Muscle of leg (tissue), 11 donors: ENCODE data around the gene TMPO. TPM values are rescaled to one million over a fixed set of nuclear protein-coding genes. Genes with fewer than 3 reads are reported as not detected.
"Not testable (repeated sequence)": the region's sequence is repeated elsewhere in the genome, so short reads cannot be mapped to it uniquely, and the experiment has no call there.

Experiments used
- DNase-seq: peaks from one replicate; pipeline ENCODE4 v3.0.0; 2013
- H3K27ac ChIP-seq: one replicate; pipeline ENCODE4 v1.5.1; 2013; ENCODE audit warnings: mild to moderate bottlenecking, low read length, control low read depth
- H3K27me3 ChIP-seq: one replicate; pipeline ENCODE4 v1.6.1; 2013; ENCODE audit warnings: low read length; ENCODE audit not compliant: control insufficient read depth, insufficient read depth
- H3K36me3 ChIP-seq: one replicate; pipeline ENCODE4 v1.6.1; 2013; ENCODE audit warnings: low read length; ENCODE audit not compliant: control insufficient read depth, insufficient read depth
- H3K4me1 ChIP-seq: one replicate; pipeline ENCODE4 v1.6.1; 2013; ENCODE audit warnings: low read length; ENCODE audit not compliant: control insufficient read depth, insufficient read depth
- H3K4me3 ChIP-seq: one replicate; pipeline ENCODE4 v1.5.1; 2013; ENCODE audit warnings: low read length, control low read depth
- H3K9me3 ChIP-seq: replicated peaks from 2 replicates; pipeline ENCODE4 v1.6.1; 2013; ENCODE audit warnings: low read depth, low read length; ENCODE audit not compliant: control insufficient read depth
- WGBS: methylation state at CpG from one replicate; pipeline ENCODE4 v1.1.5; 2013; ENCODE audit warnings: missing lambda C conversion rate; ENCODE audit not compliant: insufficient coverage; 5-methylcytosine and 5-hydroxymethylcytosine counted together
- polyA plus RNA-seq, 8 donors: library from polyadenylated mRNA; unstranded; fragments of 120-200 nt; gene quantifications; one replicate each; pipeline versions ENCODE4 v1.2.1 to v1.2.3, GENCODE V29; 2013; ENCODE audit warnings: inconsistent platforms in 1 of 8, low replicate concordance in 1 of 8; ENCODE audit not compliant: insufficient read length in 8 of 8, insufficient read depth in 1 of 8
- total RNA-seq: library from RNA; stranded (reverse); fragments of 120-200 nt; gene quantifications from one replicate; pipeline ENCODE4 v1.2.4, GENCODE V29; 2013

Gene TMPO
- total and polyA plus RNA-seq, 9 donors: 67.1 to 108 (median 86.9) TPM

- DNase-seq: no peak
- Histone ChIP-seq H3K27ac (peak overlapping the region; percentile 99), H3K4me1 (no peaks in the 10 kb centered on the region), H3K27me3 (no peaks in the 10 kb centered on the region), H3K36me3 (no peaks in the 10 kb centered on the region), H3K9me3 (no peaks in the 10 kb centered on the region), H3K4me3 (peak overlapping the region; percentile 76)
- no CpG with 5 or more reads among the region's 3 CpGs for WGBS
These were observed 11.1 kb upstream of the TMPO start for GRCh38 chr12:98504368-98504617.

- WGBS: no CpG with 5 or more reads among the region's 2 CpGs
- H3K4me3 ChIP-seq: no peak overlapping the region
- peaks cover 4% of the 10 kb centered on the region for H3K4me1 ChIP-seq
- H3K27ac ChIP-seq: no peak overlapping the region
- no peaks in the 10 kb centered on the region for H3K27me3 ChIP-seq
- no peaks in the 10 kb centered on the region for H3K36me3 ChIP-seq
- H3K9me3 ChIP-seq: no peaks in the 10 kb centered on the region
- DNase-seq: no peak
These were observed 6.3 kb upstream of the TMPO start for GRCh38 chr12:98509063-98509462.

- not testable (repeated sequence) for DNase-seq, H3K4me3 ChIP-seq
- no CpG with 5 or more reads among the region's 5 CpGs for WGBS
These were observed 3.6 kb upstream of the TMPO start for GRCh38 chr12:98511806-98512205.

GRCh38 chr12:98513379-98514322, 1.7 kb upstream of the TMPO start:
- 66% methylated on average over 6 of the region's 8 CpGs for WGBS
- peak overlapping the region; percentile 97 for H3K27ac ChIP-seq
- DNase-seq: no peak
- peaks cover 8% of the 10 kb centered on the region for H3K4me1 ChIP-seq
- H3K36me3 ChIP-seq: no peaks in the 10 kb centered on the region
- no peaks in the 10 kb centered on the region for H3K9me3 ChIP-seq
- H3K27me3 ChIP-seq: no peaks in the 10 kb centered on the region
- no peak overlapping the region for H3K4me3 ChIP-seq

More at GRCh38 chr12:98511806-98512205, 3.6 kb upstream of the TMPO start:
- H3K9me3 ChIP-seq, H3K27me3 ChIP-seq, H3K4me1 ChIP-seq, H3K36me3 ChIP-seq, H3K27ac ChIP-seq: not testable (repeated sequence)

GRCh38 chr12:98514982-98515286, 456 bp upstream of the TMPO start:
- 0% methylated on average over 4 of the region's 11 CpGs for WGBS
- Histone ChIP-seq H3K4me3 (peak overlapping the region; percentile 62), H3K9me3 (no peaks in the 10 kb centered on the region), H3K27me3 (no peaks in the 10 kb centered on the region), H3K4me1 (peaks cover 11% of the 10 kb centered on the region), H3K27ac (peak overlapping the region; percentile 97), H3K36me3 (no peaks in the 10 kb centered on the region)
- no peak for DNase-seq

- H3K9me3 ChIP-seq: no peaks in the 10 kb centered on the region
- H3K27me3 ChIP-seq: no peaks in the 10 kb centered on the region
- WGBS: under 1% methylated on average over 40 of the region's 64 CpGs
- peaks cover 15% of the 10 kb centered on the region for H3K4me1 ChIP-seq
- peak overlapping the region; percentile 97 for H3K27ac ChIP-seq
- DNase-seq: peak; percentile 95
- peak overlapping the region; percentile 62 for H3K4me3 ChIP-seq
- H3K36me3 ChIP-seq: no peaks in the 10 kb centered on the region
These were observed 902 bp downstream of the TMPO start for GRCh38 chr12:98516111-98516873.

- Histone ChIP-seq H3K4me3 (no peak overlapping the region), H3K9me3 (no peaks in the 10 kb centered on the region), H3K36me3 (peaks cover 7% of the 10 kb centered on the region), H3K27me3 (no peaks in the 10 kb centered on the region), H3K4me1 (peaks cover 10% of the 10 kb centered on the region), H3K27ac (no peak overlapping the region)
- DNase-seq: no peak
- WGBS: 85% methylated on average over 5 of the region's 13 CpGs
These were observed 4.0 kb downstream of the TMPO start for GRCh38 chr12:98519257-98519907.

GRCh38 chr12:98530068-98530467, 14.7 kb downstream of the TMPO start:
- 67% methylated on average over 1 of the region's 1 CpG for WGBS
- no peak overlapping the region for H3K27ac ChIP-seq
- no peak for DNase-seq

GRCh38 chr12:98532687-98533304, 17.4 kb downstream of the TMPO start:
- H3K9me3 ChIP-seq: no peaks in the 10 kb centered on the region
- DNase-seq: peak; percentile 18
- H3K4me1 ChIP-seq: peaks cover 2% of the 10 kb centered on the region
- no CpG with 5 or more reads among the region's 4 CpGs for WGBS
- H3K27me3 ChIP-seq: no peaks in the 10 kb centered on the region
- peaks cover 19% of the 10 kb centered on the region for H3K36me3 ChIP-seq
- no peak overlapping the region for H3K27ac ChIP-seq
- no peak overlapping the region for H3K4me3 ChIP-seq

More at GRCh38 chr12:98530068-98530467, 14.7 kb downstream of the TMPO start:
- no peaks in the 10 kb centered on the region for H3K9me3 ChIP-seq
- H3K4me3 ChIP-seq: no peak overlapping the region
- H3K27me3 ChIP-seq: no peaks in the 10 kb centered on the region
- H3K4me1 ChIP-seq: peaks cover 2% of the 10 kb centered on the region
- H3K36me3 ChIP-seq: peaks cover 19% of the 10 kb centered on the region
